Effector memory CD4-positive, alpha-beta T cell (primary cell): ENCODE data around the gene CHD6.

Source experiments
- DNase-seq, 3 donors: peaks; one replicate each; pipeline ENCODE4 v3.0.0-alpha.2; 2020
- H3K27ac ChIP-seq: 2 replicates; pipeline ENCODE4 v1.7.0; 2013; ENCODE audit warnings: mild to moderate bottlenecking, low read length, moderate library complexity; ENCODE audit not compliant: insufficient read depth, poor library complexity, severe bottlenecking
- H3K27me3 ChIP-seq: replicated peaks from 2 replicates; pipeline ENCODE4 v1.7.0; 2013; ENCODE audit warnings: mild to moderate bottlenecking, low read length; ENCODE audit not compliant: insufficient read depth, control insufficient read depth, poor library complexity, severe bottlenecking
- H3K36me3 ChIP-seq: 2 replicates; pipeline ENCODE4 v1.7.0; 2013; ENCODE audit warnings: mild to moderate bottlenecking, low read length, moderate library complexity; ENCODE audit not compliant: control insufficient read depth, insufficient read depth
- H3K4me1 ChIP-seq: 2 replicates; pipeline ENCODE4 v1.7.0; 2013; ENCODE audit warnings: low read length, mild to moderate bottlenecking; ENCODE audit not compliant: control insufficient read depth, insufficient read depth, poor library complexity, severe bottlenecking
- H3K4me3 ChIP-seq: 2 replicates; pipeline ENCODE4 v1.7.0; 2013; ENCODE audit warnings: low read length, low read depth, mild to moderate bottlenecking; ENCODE audit not compliant: insufficient read depth, poor library complexity, severe bottlenecking
- H3K9me3 ChIP-seq: 2 replicates; pipeline ENCODE4 v1.7.0; 2013; ENCODE audit warnings: mild to moderate bottlenecking, low read length, moderate library complexity; ENCODE audit not compliant: control insufficient read depth

CHD6 gene

DNA sequence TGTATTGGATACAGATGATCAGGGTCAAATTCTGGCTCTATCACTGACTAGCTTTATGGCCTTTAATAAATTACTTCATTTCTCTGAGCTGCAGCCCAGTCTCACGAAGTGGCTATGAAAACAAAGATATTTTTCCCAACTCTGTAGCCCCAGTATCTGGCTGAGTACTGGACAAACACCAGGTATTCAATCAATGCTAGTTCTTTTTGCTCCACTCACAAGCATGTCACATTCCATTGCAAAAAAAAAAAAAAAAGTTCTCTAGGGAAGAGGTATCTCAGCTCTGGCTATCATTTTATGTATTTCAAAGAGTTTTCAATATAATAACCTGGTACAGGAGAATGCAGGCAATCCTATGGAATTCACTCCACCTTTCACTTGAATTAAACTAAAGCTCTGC is 3.1 kb downstream of the CHD6 start:
- Histone ChIP-seq H3K36me3 (no peaks in the 10 kb centered on the region), H3K4me3 (no peak overlapping the region), H3K27me3 (no peaks in the 10 kb centered on the region), H3K27ac (no peak overlapping the region), H3K4me1 (peaks cover 24% of the 10 kb centered on the region), H3K9me3 (no peaks in the 10 kb centered on the region)
- DNase-seq = no peak

DNA sequence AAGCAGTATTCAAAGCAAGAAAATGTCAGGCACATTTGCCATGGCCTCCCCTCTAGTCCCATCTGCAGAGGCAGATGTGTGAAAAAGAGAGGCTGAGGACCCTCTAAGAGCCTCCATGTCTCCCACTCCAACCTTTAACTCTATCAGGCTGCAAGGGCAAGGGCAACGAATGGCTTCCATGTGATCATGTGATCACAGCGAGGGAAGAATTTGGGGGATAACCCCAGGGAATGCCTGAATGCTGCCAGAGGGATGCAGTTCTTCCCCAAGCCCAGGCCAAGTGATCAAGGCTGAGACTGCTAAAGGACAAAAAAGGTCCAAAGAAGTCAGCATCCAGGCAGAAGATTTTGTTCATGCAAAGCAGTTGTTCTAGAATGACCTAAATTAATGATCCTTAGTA is 4.9 kb downstream of the CHD6 start:
- no peak overlapping the region for H3K27ac ChIP-seq
- DNase-seq = no peak
- no peaks in the 10 kb centered on the region for H3K36me3 ChIP-seq
- no peaks in the 10 kb centered on the region for H3K9me3 ChIP-seq
- H3K27me3 ChIP-seq = no peaks in the 10 kb centered on the region
- no peak overlapping the region for H3K4me3 ChIP-seq
- H3K4me1 ChIP-seq = peaks cover 17% of the 10 kb centered on the region

DNA sequence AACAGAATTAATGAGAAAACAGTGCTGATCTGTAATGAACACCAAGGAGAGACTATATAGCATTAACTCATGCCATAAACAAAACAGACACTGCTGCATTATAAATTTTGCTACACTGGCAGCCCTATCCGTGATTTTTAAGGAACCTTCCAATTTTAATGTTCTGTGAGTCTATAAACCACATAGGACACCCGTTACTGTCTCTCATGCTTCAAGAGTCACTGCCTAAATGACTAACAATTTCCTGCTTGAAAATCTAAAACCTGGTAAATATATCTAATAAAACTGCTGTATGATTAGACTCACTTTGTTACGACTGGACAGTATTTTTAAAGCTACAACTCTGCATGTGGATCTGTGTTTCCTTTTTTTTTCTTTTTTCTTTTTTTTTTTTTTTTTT is 8.7 kb downstream of the CHD6 start:
- no peaks in the 10 kb centered on the region for H3K4me1 ChIP-seq

DNA sequence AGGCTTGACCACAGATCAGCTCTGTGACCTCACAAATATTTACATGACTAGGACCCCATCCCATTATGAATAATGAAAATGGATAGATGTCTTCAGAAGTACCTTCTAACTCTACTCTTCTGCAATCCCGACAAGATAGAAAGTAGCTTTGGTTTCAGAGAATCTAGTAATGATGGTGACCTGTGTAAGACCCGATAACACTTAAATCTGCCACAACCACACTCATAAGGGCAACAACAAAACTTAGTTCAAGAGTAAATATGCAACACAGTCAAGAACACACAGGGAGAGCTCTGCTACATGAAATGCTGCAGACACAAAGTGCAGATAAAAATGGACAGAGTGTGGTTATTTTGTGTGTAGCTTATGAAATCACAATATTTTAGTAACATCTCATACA is 9.6 kb downstream of the CHD6 start:
- DNase-seq = no peak
- H3K4me3 ChIP-seq = no peak overlapping the region
- no peaks in the 10 kb centered on the region for H3K27me3 ChIP-seq
- H3K36me3 ChIP-seq = no peaks in the 10 kb centered on the region
- H3K27ac ChIP-seq = no peak overlapping the region
- no peaks in the 10 kb centered on the region for H3K4me1 ChIP-seq
- H3K9me3 ChIP-seq = no peaks in the 10 kb centered on the region

More for the DNA sequence above, 8.7 kb downstream of the CHD6 start:
- H3K4me3 ChIP-seq = no peak overlapping the region
- H3K27me3 ChIP-seq = no peaks in the 10 kb centered on the region
- H3K9me3 ChIP-seq = no peaks in the 10 kb centered on the region
- H3K27ac ChIP-seq = no peak overlapping the region
- H3K36me3 ChIP-seq = no peaks in the 10 kb centered on the region
- DNase-seq = no peak

DNA sequence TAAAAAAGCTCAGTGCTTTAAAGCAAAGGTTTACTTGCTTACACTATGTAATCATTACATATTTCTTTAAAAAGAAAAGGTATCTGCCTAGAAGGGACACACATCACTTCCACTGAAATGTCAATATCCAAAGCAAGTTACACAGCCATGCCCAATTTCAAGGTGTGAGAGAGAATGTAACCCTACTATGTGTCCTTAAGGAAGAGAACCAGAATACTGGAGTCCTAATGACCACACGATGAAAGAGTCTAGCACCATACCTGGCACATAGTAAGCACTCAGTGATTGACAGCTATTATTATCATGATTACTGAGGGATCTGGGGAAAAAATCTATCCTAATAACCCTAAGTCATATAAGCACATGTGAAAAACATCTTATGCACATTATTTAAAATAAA is 10.4 kb downstream of the CHD6 start:
- H3K4me1 ChIP-seq = no peaks in the 10 kb centered on the region
- no peaks in the 10 kb centered on the region for H3K36me3 ChIP-seq
- H3K4me3 ChIP-seq = no peak overlapping the region

DNA sequence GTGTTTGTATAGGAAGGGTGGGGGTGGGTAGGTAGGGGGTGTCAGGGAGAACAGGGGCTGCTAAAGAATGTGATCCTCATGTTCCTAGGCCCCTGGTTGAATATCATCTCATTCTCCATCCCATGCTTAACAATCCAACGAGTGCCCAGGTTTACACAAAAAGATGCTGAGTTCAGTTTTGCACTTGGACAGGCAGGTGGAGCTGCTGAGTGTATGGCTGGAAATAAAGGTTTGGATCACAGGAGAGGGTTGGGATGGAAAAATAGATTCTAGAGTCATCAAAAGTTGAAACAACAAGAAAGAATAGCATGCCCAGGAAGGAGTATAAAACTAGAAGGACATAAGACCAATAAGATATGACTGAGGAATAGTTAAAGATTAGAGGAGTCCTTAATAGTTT is 14.2 kb downstream of the CHD6 start:
- Histone ChIP-seq H3K27ac (no peak overlapping the region), H3K36me3 (no peaks in the 10 kb centered on the region), H3K4me3 (no peak overlapping the region), H3K9me3 (peaks cover 33% of the 10 kb centered on the region), H3K27me3 (no peaks in the 10 kb centered on the region), H3K4me1 (no peaks in the 10 kb centered on the region)
- DNase-seq = no peak

More for the DNA sequence above, 10.4 kb downstream of the CHD6 start:
- H3K27me3 ChIP-seq = no peaks in the 10 kb centered on the region
- no peak for DNase-seq
- H3K9me3 ChIP-seq = no peaks in the 10 kb centered on the region
- H3K27ac ChIP-seq = no peak overlapping the region

DNA sequence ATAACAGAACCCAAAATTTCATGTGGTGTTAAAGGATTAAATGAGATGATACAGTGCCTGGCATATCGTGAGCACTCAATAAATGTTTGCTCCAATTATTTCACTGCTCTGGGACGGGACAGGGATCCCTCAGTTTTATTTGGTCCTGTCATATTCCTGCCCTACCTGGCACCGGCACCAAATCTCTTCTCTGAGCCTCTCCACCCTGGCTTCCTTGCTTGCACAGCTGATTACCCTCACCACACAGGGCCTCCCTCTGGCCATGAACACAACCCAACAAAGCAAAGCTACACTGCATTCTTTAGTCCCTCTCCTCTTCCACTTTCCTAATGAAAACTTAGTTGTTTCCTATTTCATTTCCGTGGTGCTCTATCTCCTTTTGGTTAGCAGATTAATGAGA is 16.4 kb downstream of the CHD6 start:
- H3K36me3 ChIP-seq = no peaks in the 10 kb centered on the region
- no peaks in the 10 kb centered on the region for H3K27me3 ChIP-seq
- no peak overlapping the region for H3K27ac ChIP-seq
- no peaks in the 10 kb centered on the region for H3K4me1 ChIP-seq
- DNase-seq = no peak
- H3K4me3 ChIP-seq = no peak overlapping the region
- peaks cover 34% of the 10 kb centered on the region for H3K9me3 ChIP-seq

DNA sequence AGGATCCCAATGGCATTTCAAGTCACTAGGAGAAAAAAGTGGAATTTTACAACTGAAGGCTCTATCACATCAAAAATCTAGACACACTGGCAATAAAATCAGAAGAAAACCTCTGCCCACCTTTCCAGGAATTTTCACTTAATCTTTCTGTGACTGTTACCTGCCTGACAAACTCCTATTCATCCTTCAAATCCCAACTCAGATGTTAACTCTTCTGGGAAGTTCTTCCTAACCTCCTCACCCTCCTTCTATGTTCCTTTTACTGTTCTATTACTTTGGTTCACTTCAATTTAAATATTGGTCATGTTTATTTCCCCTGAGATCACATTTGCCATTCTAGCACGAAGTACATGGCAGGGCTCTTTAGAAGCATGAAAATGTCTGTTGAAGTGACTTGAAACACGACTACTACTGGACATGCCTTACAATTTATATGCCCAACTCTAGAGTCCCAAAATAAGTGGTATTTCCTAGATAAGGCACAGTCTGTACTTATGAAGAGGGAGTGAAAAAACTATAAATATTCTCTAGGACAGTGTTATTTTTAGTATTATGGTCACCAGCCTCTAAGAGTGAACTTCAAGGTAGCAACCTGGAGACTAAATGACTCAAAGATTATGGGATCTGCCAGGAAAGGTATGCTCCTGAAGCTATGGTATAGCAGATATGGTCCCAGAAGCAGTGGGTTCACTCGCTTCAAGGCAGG is 17.1 kb downstream of the CHD6 start:
- H3K27me3 ChIP-seq = no peaks in the 10 kb centered on the region
- H3K27ac ChIP-seq = no peak overlapping the region
- DNase-seq = no peak
- H3K4me1 ChIP-seq = no peaks in the 10 kb centered on the region
- peaks cover 34% of the 10 kb centered on the region for H3K9me3 ChIP-seq
- H3K36me3 ChIP-seq = no peaks in the 10 kb centered on the region
- H3K4me3 ChIP-seq = no peak overlapping the region

DNA sequence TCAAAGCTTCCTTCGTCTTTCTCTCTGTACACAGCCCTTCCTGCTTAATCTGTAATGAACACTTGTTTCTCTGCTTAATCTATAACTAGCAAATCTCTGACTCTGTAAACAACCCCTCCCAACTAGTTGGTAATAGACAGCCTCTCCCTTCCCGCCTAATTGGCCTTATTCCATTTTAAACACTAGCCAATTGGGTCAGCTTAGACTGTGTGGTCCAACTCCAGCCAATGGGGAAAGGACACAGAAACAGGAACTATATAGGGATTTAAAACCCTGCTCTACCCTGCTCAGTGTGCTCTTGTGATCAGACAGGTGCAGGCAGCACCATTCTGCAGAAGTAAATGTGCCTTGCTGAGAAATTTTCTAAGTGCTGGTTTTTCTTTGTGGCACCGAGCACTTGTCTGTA is 18.5 kb downstream of the CHD6 start:
- Histone ChIP-seq H3K4me3 (no peak overlapping the region), H3K27me3 (no peaks in the 10 kb centered on the region), H3K9me3 (peaks cover 39% of the 10 kb centered on the region), H3K36me3 (peaks cover 8% of the 10 kb centered on the region), H3K27ac (no peak overlapping the region), H3K4me1 (no peaks in the 10 kb centered on the region)
- DNase-seq = no peak

DNA sequence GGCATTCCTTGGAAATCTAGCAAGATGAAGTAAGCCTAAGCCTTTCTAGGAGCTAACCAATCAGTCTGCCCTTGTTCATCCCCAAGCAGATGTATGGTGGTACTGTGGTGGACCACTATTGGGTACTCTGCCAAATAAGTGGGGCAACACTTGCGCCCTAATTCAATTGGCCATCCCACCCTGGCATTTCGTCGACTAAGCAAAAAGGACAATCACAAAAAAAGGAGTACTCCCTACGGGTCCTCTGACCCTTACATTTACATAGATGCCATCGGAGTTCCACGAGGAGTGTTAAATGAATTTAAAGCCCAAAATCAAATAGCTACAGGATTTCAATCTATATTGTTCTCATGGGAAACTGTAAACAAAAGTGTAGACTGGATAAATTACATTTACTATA is 19.5 kb downstream of the CHD6 start:
- H3K4me1 ChIP-seq = no peaks in the 10 kb centered on the region
- no peak overlapping the region for H3K27ac ChIP-seq
- no peak overlapping the region for H3K4me3 ChIP-seq
- no peak for DNase-seq
- peaks cover 13% of the 10 kb centered on the region for H3K36me3 ChIP-seq
- no peaks in the 10 kb centered on the region for H3K27me3 ChIP-seq
- H3K9me3 ChIP-seq = peaks cover 39% of the 10 kb centered on the region
